MM.1S (cell line): ENCODE data around the gene TOE1.

Experiments used
- CTCF ChIP-seq: fragments of 300-600 bp; sonication (generic); IDR thresholded peaks from 2 replicates; pipeline ENCODE4 v1.5.1; 2016; ENCODE audit warnings: antibody characterized with exemption, low read length, mixed read lengths
- EZH2 ChIP-seq: fragments of 300-600 bp; sonication (generic); optimal IDR thresholded peaks from 2 replicates; pipeline ENCODE3; 2017; ENCODE audit warnings: low read depth, mild to moderate bottlenecking, antibody characterized with exemption, low read length, mixed read lengths
- EZH2phosphoT487 ChIP-seq: fragments of 300-600 bp; sonication (generic); IDR thresholded peaks from 2 replicates; pipeline ENCODE4 v1.6.1; 2018; ENCODE audit warnings: antibody characterized with exemption, low read length

- no peak for TF ChIP-seq EZH2
- no peak; the same call in 1 of the 2 replicates for TF ChIP-seq CTCF
- TF ChIP-seq EZH2phosphoT487, result no peak
These were observed 971 bp downstream of the TOE1 start for GRCh38 chr1:45340816-45341466.
